Motor neuron (in vitro differentiated cells): ENCODE data around the gene CDYL2. TPM values are rescaled to one million over a fixed set of nuclear protein-coding genes. Genes with fewer than 3 reads are reported as not detected.

Experiments
- ATAC-seq, 8 experiments: fragments of 200-7000 bp; cut with Tn5 transposase; replicated peaks in 6 of 8; 2 replicates each; pipeline ENCODE4 v1.8.0; 2021; ENCODE audit warnings: mild to moderate bottlenecking in 8 of 8, moderate library complexity in 8 of 8
- H3K27ac ChIP-seq, 2 donors: fragments of 250-450 bp; sonication (Bioruptor Pico); 2 replicates each; pipeline ENCODE4 v1.9.0; 2021; ENCODE audit warnings: antibody characterized with exemption in 2 of 2, mild to moderate bottlenecking in 2 of 2, moderate library complexity in 1 of 2
- H3K4me1 ChIP-seq, 2 donors: fragments of 250-450 bp; sonication (Bioruptor Pico); replicated peaks in 1 of 2; 2 replicates each; pipeline ENCODE4 v1.6.1; 2021; ENCODE audit warnings: antibody characterized with exemption in 2 of 2, mild to moderate bottlenecking in 2 of 2, moderate library complexity in 1 of 2
- H3K4me3 ChIP-seq, 5 donors: fragments of 250-450 bp; sonication (Bioruptor Pico); 2 replicates each; pipeline ENCODE4 v1.9.0; 2021; ENCODE audit warnings: antibody characterized with exemption in 5 of 5, mild to moderate bottlenecking in 5 of 5, moderate library complexity in 4 of 5
- WGBS, 10 experiments: fragments of 450-650 bp; shearing (Covaris generic); methylation state at CpG; one replicate each; pipeline ENCODE4 v1.0.0; 2022; 5-methylcytosine and 5-hydroxymethylcytosine counted together
- in situ Hi-C, 9 experiments: fragments of 400-800 bp; cut with MboI; loops; one replicate each; pipeline ENCODE4 v1.15.0; 2021; ENCODE audit warnings: low sequenced_read_pairs in 9 of 9, low pct_unique_long_range_greater_than_20kb in 2 of 9; ENCODE audit not compliant: unreplicated experiment in 9 of 9
- total RNA-seq, 8 experiments: library from RNA; unstranded; fragments of 300-600 nt; gene quantifications; 2 replicates each; pipeline versions ENCODE4 v1.2.3 to v1.2.4, GENCODE V29; 2022

CDYL2 gene
- total RNA-seq, 8 experiments from 2014 or later, result 0.45 to 11.0 (median 4.2) TPM

GRCh38 chr16:80576343-80576912, 228.0 kb downstream of the CDYL2 start:
- Histone ChIP-seq H3K4me3 (no peak overlapping the region), H3K27ac (no peak overlapping the region), H3K4me1 (no peaks in the 10 kb centered on the region)
- ATAC-seq, result no peak
- in situ Hi-C loops, result no loop called here
- WGBS, 10 experiments, result 71 to 100% (median 80%) methylated on average over 1 of the region's 1 CpG; no CpG with 5 or more reads in 2 of the 10 experiments

- peak in 3 of 8 experiments; percentile 24 to 77 (median 53) for ATAC-seq
- Histone ChIP-seq H3K4me3 (no peak overlapping the region), H3K4me1 (no peaks in the 10 kb centered on the region), H3K27ac (no peak overlapping the region)
- WGBS, 10 experiments, result 0 to 63% (median 40%) methylated on average over 1 to 2 of the region's 6 CpGs; no CpG with 5 or more reads in 7 of the 10 experiments
- in situ Hi-C loops, result no loop called here
These were observed 230.7 kb downstream of the CDYL2 start for GRCh38 chr16:80573700-80574120.

GRCh38 chr16:80570106-80570478, 234.3 kb downstream of the CDYL2 start:
- 7 to 78% (median 53%) methylated on average over 2 to 6 of the region's 6 CpGs; no CpG with 5 or more reads in 4 of the 10 experiments for WGBS, 10 experiments
- peak in 2 of 8 experiments; percentile 10 to 37 for ATAC-seq

GRCh38 chr16:80569440-80570105, 234.8 kb downstream of the CDYL2 start:
- WGBS, 10 experiments, result 4 to 100% (median 83%) methylated on average over 1 to 5 of the region's 9 CpGs; no CpG with 5 or more reads in 5 of the 10 experiments
- ATAC-seq, result peak; percentile 42 to 96 (median 76)
- no peak overlapping the region for H3K27ac ChIP-seq
- H3K4me3 ChIP-seq, result no peak overlapping the region
- H3K4me1 ChIP-seq, result peaks cover 0 to 2% of the 10 kb centered on the region in 2 donors
- in situ Hi-C loops, result no loop called here

More at GRCh38 chr16:80570106-80570478, 234.3 kb downstream of the CDYL2 start:
- in situ Hi-C loops, result no loop called here
- Histone ChIP-seq H3K4me3 (no peak overlapping the region), H3K27ac (no peak overlapping the region), H3K4me1 (no peaks in the 10 kb centered on the region)

GRCh38 chr16:80564394-80564793, 240.0 kb downstream of the CDYL2 start:
- no peak for ATAC-seq
- in situ Hi-C loops, result no loop called here
- no peak overlapping the region for H3K27ac ChIP-seq
- 42 to 87% (median 71%) methylated on average over 1 to 7 of the region's 7 CpGs for WGBS, 10 experiments
- peaks cover 0 to 4% of the 10 kb centered on the region in 2 donors for H3K4me1 ChIP-seq
- no peak overlapping the region for H3K4me3 ChIP-seq

GRCh38 chr16:80563066-80563465, 241.3 kb downstream of the CDYL2 start:
- no peak for ATAC-seq
- Histone ChIP-seq H3K4me3 (no peak overlapping the region), H3K27ac (no peak overlapping the region), H3K4me1 (peaks cover 0 to 4% of the 10 kb centered on the region in 2 donors)
- 70 to 100% (median 83%) methylated on average over 1 to 3 of the region's 3 CpGs; no CpG with 5 or more reads in 3 of the 10 experiments for WGBS, 10 experiments
- in situ Hi-C loops, result no loop called here

- H3K27ac ChIP-seq, result no peak overlapping the region
- in situ Hi-C loops, result no loop called here
- peaks cover 0 to 2% of the 10 kb centered on the region in 2 donors for H3K4me1 ChIP-seq
- no peak overlapping the region for H3K4me3 ChIP-seq
- WGBS, 10 experiments, result 17 to 67% (median 54%) methylated on average over 1 to 4 of the region's 4 CpGs; no CpG with 5 or more reads in 3 of the 10 experiments
- ATAC-seq, result no peak
These were observed 245.0 kb downstream of the CDYL2 start for GRCh38 chr16:80559369-80559768.

- Histone ChIP-seq H3K4me3 (no peak overlapping the region), H3K4me1 (no peaks in the 10 kb centered on the region), H3K27ac (no peak overlapping the region)
- 0 to 83% (median 66%) methylated on average over 1 to 3 of the region's 5 CpGs; no CpG with 5 or more reads in 6 of the 10 experiments for WGBS, 10 experiments
- in situ Hi-C loops, result no loop called here
- ATAC-seq, result no peak
These were observed 247.4 kb downstream of the CDYL2 start for GRCh38 chr16:80557037-80557436.

GRCh38 chr16:80556481-80556880, 247.9 kb downstream of the CDYL2 start:
- 22 to 73% (median 49%) methylated on average over 1 to 3 of the region's 3 CpGs; no CpG with 5 or more reads in 5 of the 10 experiments for WGBS, 10 experiments
- in situ Hi-C loops, result no loop called here
- ATAC-seq, result no peak

GRCh38 chr16:80554033-80554432, 250.4 kb downstream of the CDYL2 start:
- Histone ChIP-seq H3K27ac (no peak overlapping the region), H3K4me1 (no peaks in the 10 kb centered on the region), H3K4me3 (no peak overlapping the region)
- in situ Hi-C loops, result no loop called here
- WGBS, 10 experiments, result 0 to 43% (median 17%) methylated on average over 1 to 2 of the region's 2 CpGs; no CpG with 5 or more reads in 5 of the 10 experiments
- ATAC-seq, result no peak

More at GRCh38 chr16:80556481-80556880, 247.9 kb downstream of the CDYL2 start:
- Histone ChIP-seq H3K27ac (no peak overlapping the region), H3K4me3 (no peak overlapping the region), H3K4me1 (no peaks in the 10 kb centered on the region)

GRCh38 chr16:80552277-80552676, 252.1 kb downstream of the CDYL2 start:
- peak in 1 of 8 experiments; percentile 37 for ATAC-seq
- in situ Hi-C loops, result no loop called here
- WGBS, 10 experiments, result 65 to 90% (median 76%) methylated on average over 1 to 4 of the region's 5 CpGs; no CpG with 5 or more reads in 3 of the 10 experiments
- Histone ChIP-seq H3K27ac (no peak overlapping the region), H3K4me1 (no peaks in the 10 kb centered on the region), H3K4me3 (no peak overlapping the region)
